B cell (primary cell): ENCODE results near the gene SOSTDC1. TPM values are rescaled to one million over a fixed set of nuclear protein-coding genes. Genes with fewer than 3 reads are reported as not detected.
A peak's percentile ranks its signal among the peaks of the same experiment; 100 is the strongest.

Source experiments
- ATAC-seq: fragments of 200-7000 bp; cut with Tn5 transposase; one replicate; pipeline ENCODE4 v1.10.0; 2021; ENCODE audit warnings: low read depth, mild to moderate bottlenecking, moderate number of reproducible peaks, moderate library complexity
- CTCF ChIA-PET: fragments of 350-600 bp; sonication (Branson Sonifier 250); formaldehyde crosslinking; loops from one replicate; lab custom pipeline; 2021; ENCODE audit warnings: antibody characterized with exemption, inconsistent platforms; lab: Charles Lee
- POLR2A ChIA-PET: fragments of 350-600 bp; sonication (Branson Sonifier 250); formaldehyde crosslinking; loops from one replicate; lab custom pipeline; 2021; ENCODE audit warnings: antibody characterized with exemption; lab: Charles Lee
- DNase-seq: peaks from one replicate; pipeline ENCODE4 v3.0.0; 2013
- H2AFZ ChIP-seq: 2 replicates; pipeline ENCODE4 v1.6.1; 2012; ENCODE audit warnings: mild to moderate bottlenecking, low read depth, low read length; ENCODE audit not compliant: insufficient read depth, poor library complexity, severe bottlenecking
- H3K27ac ChIP-seq, 2 donors: 1 replicate in 1 of 2; 2 replicates in 1 of 2; pipeline ENCODE4 v1.5.1; 2012 to 2013; ENCODE audit warnings: low read length in 2 of 2, mild to moderate bottlenecking in 2 of 2, moderate library complexity in 1 of 2
- H3K27me3 ChIP-seq, 4 experiments: fragments of 200-600 bp in 1 of 4; sonication (generic) in 1 of 4; replicated peaks in 1 of 4; 1 replicate in 2 of 4; 2 replicates in 2 of 4; pipeline versions ENCODE4 v1.6.1 to v1.7.0; 2013 to 2016; ENCODE audit warnings: low read length in 3 of 4, mild to moderate bottlenecking in 2 of 4, mixed read lengths in 1 of 4, moderate library complexity in 1 of 4; ENCODE audit not compliant: insufficient read depth in 4 of 4, control insufficient read depth in 3 of 4; ENCODE audit errors: control extremely low read depth in 1 of 4
- H3K36me3 ChIP-seq, 2 experiments: replicated peaks in 1 of 2; 1 replicate in 1 of 2; 2 replicates in 1 of 2; pipeline versions ENCODE4 v1.6.1 to v1.7.1; 2013; ENCODE audit warnings: low read length in 1 of 2; ENCODE audit not compliant: insufficient read depth in 2 of 2, control insufficient read depth in 1 of 2; ENCODE audit errors: control extremely low read depth in 1 of 2, extremely low read depth in 1 of 2
- H3K4me1 ChIP-seq, 2 donors: fragments of 200-600 bp in 1 of 2; sonication (generic) in 1 of 2; 1 replicate in 1 of 2; 2 replicates in 1 of 2; pipeline versions ENCODE4 v1.5.1 to v1.6.1; 2013 to 2017; ENCODE audit warnings: low read length in 2 of 2; ENCODE audit not compliant: control insufficient read depth in 2 of 2, insufficient read depth in 2 of 2
- H3K4me2 ChIP-seq: replicated peaks from 2 replicates; pipeline ENCODE3; 2012; ENCODE audit warnings: mild to moderate bottlenecking, low read depth, low read length; ENCODE audit not compliant: poor library complexity, severe bottlenecking
- H3K4me3 ChIP-seq, 5 experiments: fragments of 200-600 bp in 1 of 5; sonication (generic) in 1 of 5; 1 replicate in 3 of 5; 2 replicates in 2 of 5; pipeline versions ENCODE4 v1.5.1 to v1.7.0; 2011 to 2016; ENCODE audit warnings: low read length in 4 of 5, mild to moderate bottlenecking in 4 of 5, low read depth in 2 of 5, control low read depth in 1 of 5, moderate library complexity in 1 of 5; ENCODE audit not compliant: insufficient read depth in 1 of 5; ENCODE audit errors: control extremely low read depth in 1 of 5, extremely low read depth in 1 of 5
- H3K79me2 ChIP-seq: fragments of 200-600 bp; sonication (generic); one replicate; pipeline ENCODE4 v1.6.0; 2016; ENCODE audit warnings: low read length; ENCODE audit not compliant: control insufficient read depth, insufficient read depth
- H3K9ac ChIP-seq: fragments of 200-600 bp; sonication (generic); 2 replicates; pipeline ENCODE4 v1.6.1; 2017; ENCODE audit warnings: mild to moderate bottlenecking, low read length, moderate library complexity
- H3K9me3 ChIP-seq, 3 donors: one replicate each; pipeline versions ENCODE4 v1.6.1 to v1.7.1; 2013; ENCODE audit warnings: low read length in 2 of 3; ENCODE audit not compliant: control insufficient read depth in 2 of 3, insufficient read depth in 1 of 3; ENCODE audit errors: control extremely low read depth in 1 of 3
- H4K20me1 ChIP-seq: 2 replicates; pipeline ENCODE4 v1.6.0; 2012; ENCODE audit warnings: mild to moderate bottlenecking, low read length; ENCODE audit not compliant: insufficient read depth, control insufficient read depth, poor library complexity, severe bottlenecking
- H3K27ac Mint-ChIP-seq: one replicate; pipeline ENCODE4 v1.8.0; 2021; ENCODE audit warnings: mixed read lengths
- H3K27me3 Mint-ChIP-seq: one replicate; pipeline ENCODE4 v1.8.0; 2021; ENCODE audit warnings: mixed read lengths
- H3K4me1 Mint-ChIP-seq: one replicate; pipeline ENCODE4 v1.8.0; 2021; ENCODE audit warnings: mixed read lengths
- H3K4me3 Mint-ChIP-seq: one replicate; pipeline ENCODE4 v1.8.0; 2021; ENCODE audit warnings: mixed read lengths
- H3K9me3 Mint-ChIP-seq: one replicate; pipeline ENCODE4 v1.8.0; 2022; ENCODE audit warnings: mixed read lengths; ENCODE audit not compliant: insufficient read depth
- EZH2 ChIP-seq: IDR thresholded peaks from 2 replicates; pipeline ENCODE4 v1.6.1; 2012; ENCODE audit warnings: borderline replicate concordance, low read depth, mild to moderate bottlenecking, moderate library complexity, low read length; ENCODE audit not compliant: insufficient read depth, poor library complexity, severe bottlenecking
- WGBS: methylation state at CpG from one replicate; pipeline ENCODE4 v1.1.5; 2013; ENCODE audit warnings: missing lambda C conversion rate; ENCODE audit not compliant: insufficient coverage; 5-methylcytosine and 5-hydroxymethylcytosine counted together
- intact Hi-C: fragments of 100-400 bp; cut with micrococcal nuclease; formaldehyde crosslinking; loops from one replicate; pipeline ENCODE4 v1.10.0; 2022
- polyA plus RNA-seq: library from polyadenylated mRNA; depleted of rRNA; stranded (reverse); fragments of >200 nt; gene quantifications from 2 replicates; pipeline ENCODE4 v1.2.3, GENCODE V29; 2012
- total RNA-seq, 2 donors: library from RNA; stranded (reverse); fragments of 120-200 nt in 1 of 2; gene quantifications; 1 replicate in 1 of 2; 2 replicates in 1 of 2; pipeline versions ENCODE4 v1.2.3 to v1.2.4, GENCODE V29; 2013 to 2022
- TF ChIP-seq, protein P1 (sequence below): fragments of 200-600 bp; IDR thresholded peaks from one replicate; pipeline ENCODE4 v1.8.0; 2022; ENCODE audit warnings: antibody characterized with exemption, mild to moderate bottlenecking

Gene SOSTDC1
- total and polyA plus RNA-seq, 2 donors (not counting 1 experiment from before 2014, with no cell fraction given) = not detected

DNA sequence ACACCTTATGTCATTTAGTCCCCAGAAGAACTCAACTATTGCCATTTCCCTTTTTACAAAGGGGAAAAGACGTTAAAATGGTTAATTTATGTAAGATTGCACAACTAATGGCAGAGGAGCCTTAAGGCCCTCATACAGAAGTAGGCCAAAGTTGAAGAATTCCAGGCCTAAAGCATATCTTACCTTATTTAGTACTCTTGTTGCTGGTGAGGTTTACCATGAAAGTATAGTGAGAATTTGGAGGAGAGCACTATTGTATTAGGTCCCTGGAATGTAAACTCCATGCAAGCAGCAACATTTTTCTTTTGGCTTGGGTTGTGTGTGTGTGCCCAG is 43.5 kb downstream of the SOSTDC1 start:
- no peaks in the 10 kb centered on the region for H3K9me3 Mint-ChIP-seq
- ChIA-PET CTCF (interaction anchor here (3.0 to 3.4 kb wide), 2 partner anchors 12 to 143 kb away, joined by 13 to 31 read pairs; no protein-coding TSS in a partner anchor), POLR2A (no interaction called here)
- Histone ChIP-seq H2AFZ (peak overlapping the region; percentile 98), H3K36me3 (no peaks in the 10 kb centered on the region), H3K79me2 (no peaks in the 10 kb centered on the region), H4K20me1 (no peaks in the 10 kb centered on the region), H3K4me3 (no peak overlapping the region), H3K27ac (no peak overlapping the region), H3K9ac (peak overlapping the region; percentile 78), H3K27me3 (no peaks in the 10 kb centered on the region), H3K4me2 (peak overlapping the region; percentile 95), H3K4me1 (peaks cover 10 to 14% of the 10 kb centered on the region in 2 donors), H3K9me3 (no peaks in the 10 kb centered on the region)
- TF ChIP-seq EZH2 = no peak
- TF ChIP-seq, protein P1, sequence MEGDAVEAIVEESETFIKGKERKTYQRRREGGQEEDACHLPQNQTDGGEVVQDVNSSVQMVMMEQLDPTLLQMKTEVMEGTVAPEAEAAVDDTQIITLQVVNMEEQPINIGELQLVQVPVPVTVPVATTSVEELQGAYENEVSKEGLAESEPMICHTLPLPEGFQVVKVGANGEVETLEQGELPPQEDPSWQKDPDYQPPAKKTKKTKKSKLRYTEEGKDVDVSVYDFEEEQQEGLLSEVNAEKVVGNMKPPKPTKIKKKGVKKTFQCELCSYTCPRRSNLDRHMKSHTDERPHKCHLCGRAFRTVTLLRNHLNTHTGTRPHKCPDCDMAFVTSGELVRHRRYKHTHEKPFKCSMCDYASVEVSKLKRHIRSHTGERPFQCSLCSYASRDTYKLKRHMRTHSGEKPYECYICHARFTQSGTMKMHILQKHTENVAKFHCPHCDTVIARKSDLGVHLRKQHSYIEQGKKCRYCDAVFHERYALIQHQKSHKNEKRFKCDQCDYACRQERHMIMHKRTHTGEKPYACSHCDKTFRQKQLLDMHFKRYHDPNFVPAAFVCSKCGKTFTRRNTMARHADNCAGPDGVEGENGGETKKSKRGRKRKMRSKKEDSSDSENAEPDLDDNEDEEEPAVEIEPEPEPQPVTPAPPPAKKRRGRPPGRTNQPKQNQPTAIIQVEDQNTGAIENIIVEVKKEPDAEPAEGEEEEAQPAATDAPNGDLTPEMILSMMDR = no peak
- intact Hi-C loops = loop anchor here (5.0 kb wide), 1 partner anchor 1515 kb away; no protein-coding TSS in a partner anchor
- DNase-seq (no peak), ATAC-seq (no peak)
- WGBS = no CpG with 5 or more reads among the region's 1 CpG
- peaks cover 21% of the 10 kb centered on the region for H3K4me1 Mint-ChIP-seq
- H3K27me3 Mint-ChIP-seq = no peaks in the 10 kb centered on the region
- peak overlapping the region; percentile 66 for H3K4me3 Mint-ChIP-seq
- H3K27ac Mint-ChIP-seq = peak overlapping the region; percentile 70

DNA sequence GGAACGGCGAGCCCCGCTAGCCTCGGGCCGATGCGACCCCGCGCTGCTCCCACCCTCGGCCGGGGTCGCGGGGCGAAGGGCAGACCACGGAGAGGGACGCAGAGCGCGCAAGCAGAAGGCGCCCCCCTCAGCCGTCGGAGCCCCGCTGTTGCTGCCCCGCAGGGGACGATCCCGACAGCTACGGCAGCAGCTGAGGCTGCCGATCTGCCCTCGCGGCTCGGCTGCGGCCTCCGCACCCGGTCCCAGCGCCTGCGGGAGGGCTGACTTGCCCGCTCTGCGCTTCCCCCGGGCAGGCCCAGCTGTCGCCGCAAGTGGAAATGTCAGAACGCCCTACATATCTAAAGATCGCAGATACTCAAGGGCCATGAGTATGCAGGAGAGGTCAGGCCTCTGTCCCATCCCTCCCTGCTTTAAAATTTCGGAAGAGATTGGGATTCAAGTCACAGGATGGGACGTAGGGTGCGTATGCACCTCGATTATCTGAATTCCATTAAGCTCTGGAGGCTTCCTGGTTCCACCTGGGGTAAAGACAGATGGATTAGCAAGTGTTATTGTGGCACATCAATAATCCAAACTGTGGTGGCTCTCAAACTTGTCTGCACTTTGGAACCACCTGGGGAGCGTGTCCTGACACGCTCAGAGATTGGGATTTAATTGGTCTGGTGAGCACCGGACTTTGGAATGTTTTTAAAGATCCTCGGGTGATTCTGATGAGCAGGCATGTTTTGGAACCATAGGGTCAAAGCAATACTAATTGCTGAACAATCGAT is 44.0 kb downstream of the SOSTDC1 start, which contains the start of gene CRPPA:
Gene CRPPA, minus strand, starts transcription at position 206 of the 770 bp plus-strand sequence. CDS start 216 bp downstream, outside the sequence.
- Histone ChIP-seq H3K9ac (peak within 1 kb of the TSS; percentile 78), H3K4me2 (peak within 1 kb of the TSS; percentile 95), H3K4me1 (peaks cover 10 to 14% of the 10 kb centered on the region in 2 donors), H3K79me2 (no peaks in the 10 kb centered on the region), H3K27me3 (no peaks in the 10 kb centered on the region), H2AFZ (peak within 1 kb of the TSS; percentile 98), H3K27ac (peak within 1 kb of the TSS; percentile 78 to 81), H3K9me3 (no peaks in the 10 kb centered on the region), H3K4me3 (peak within 1 kb of the TSS; percentile 55 to 86 (median 65)), H4K20me1 (no peaks in the 10 kb centered on the region), H3K36me3 (no peaks in the 10 kb centered on the region)
- TF ChIP-seq EZH2 = no peak
- TF ChIP-seq, protein P1 = no peak
- Mint-ChIP-seq H3K27ac (peak within 1 kb of the TSS; percentile 95), H3K27me3 (no peaks in the 10 kb centered on the region), H3K9me3 (no peaks in the 10 kb centered on the region), H3K4me1 (peaks cover 24% of the 10 kb centered on the region), H3K4me3 (peak within 1 kb of the TSS; percentile 95)
- POLR2A ChIA-PET = interaction anchor here (1.8 kb wide), 1 partner anchor 224 kb away, joined by 7 read pairs; the partner anchor contains the start of genes ANKMY2 and BZW2
- no peak for DNase-seq
- intact Hi-C loops = loop anchor here (2.0 to 5.0 kb wide), 3 partner anchors 333 to 1516 kb away; partner anchors contain the start of gene AHR
- whole genome bisulfite sequencing = 11% methylated on average over 47 of the region's 50 CpGs
- CTCF ChIA-PET = interaction anchor here (3.0 to 3.4 kb wide), 2 partner anchors 12 to 143 kb away, joined by 13 to 31 read pairs; no protein-coding TSS in a partner anchor
- ATAC-seq = peak; percentile 18
